Measurements from ENCODE around the gene PCNX2. TPM values are rescaled to one million over a fixed set of nuclear protein-coding genes. Genes with fewer than 3 reads are reported as not detected.

PCNX2 gene
- polyA plus RNA-seq, 3 donors, result 1.6 to 2.1 (median 1.8) TPM

DNA sequence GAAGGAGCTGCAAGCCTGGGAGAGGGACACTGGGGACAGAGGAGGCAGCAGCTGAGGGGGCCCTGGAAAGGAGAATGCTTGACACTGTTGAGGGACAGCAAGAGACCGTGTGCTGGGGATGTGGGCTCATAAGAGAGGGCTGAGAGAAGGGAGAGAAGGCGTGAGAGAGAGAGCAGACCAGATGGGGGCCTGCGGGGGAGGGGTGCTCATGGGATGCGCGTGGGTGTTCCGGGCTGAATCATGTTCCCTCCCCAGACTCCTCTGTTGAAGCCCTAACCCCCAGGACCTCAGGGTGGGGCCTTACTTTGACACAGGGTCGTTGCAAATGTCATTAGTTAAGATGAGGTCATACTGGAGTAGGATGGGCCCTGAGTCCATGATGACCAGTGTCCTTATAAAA lies 304.3 kb downstream of the PCNX2 start:
- 80 to 90% (median 84%) methylated on average over 7 of the region's 7 CpGs for WGBS, 3 donors
- H3K27ac ChIP-seq (ENCODE audit: low read depth, low read length), result no peak overlapping the region

DNA sequence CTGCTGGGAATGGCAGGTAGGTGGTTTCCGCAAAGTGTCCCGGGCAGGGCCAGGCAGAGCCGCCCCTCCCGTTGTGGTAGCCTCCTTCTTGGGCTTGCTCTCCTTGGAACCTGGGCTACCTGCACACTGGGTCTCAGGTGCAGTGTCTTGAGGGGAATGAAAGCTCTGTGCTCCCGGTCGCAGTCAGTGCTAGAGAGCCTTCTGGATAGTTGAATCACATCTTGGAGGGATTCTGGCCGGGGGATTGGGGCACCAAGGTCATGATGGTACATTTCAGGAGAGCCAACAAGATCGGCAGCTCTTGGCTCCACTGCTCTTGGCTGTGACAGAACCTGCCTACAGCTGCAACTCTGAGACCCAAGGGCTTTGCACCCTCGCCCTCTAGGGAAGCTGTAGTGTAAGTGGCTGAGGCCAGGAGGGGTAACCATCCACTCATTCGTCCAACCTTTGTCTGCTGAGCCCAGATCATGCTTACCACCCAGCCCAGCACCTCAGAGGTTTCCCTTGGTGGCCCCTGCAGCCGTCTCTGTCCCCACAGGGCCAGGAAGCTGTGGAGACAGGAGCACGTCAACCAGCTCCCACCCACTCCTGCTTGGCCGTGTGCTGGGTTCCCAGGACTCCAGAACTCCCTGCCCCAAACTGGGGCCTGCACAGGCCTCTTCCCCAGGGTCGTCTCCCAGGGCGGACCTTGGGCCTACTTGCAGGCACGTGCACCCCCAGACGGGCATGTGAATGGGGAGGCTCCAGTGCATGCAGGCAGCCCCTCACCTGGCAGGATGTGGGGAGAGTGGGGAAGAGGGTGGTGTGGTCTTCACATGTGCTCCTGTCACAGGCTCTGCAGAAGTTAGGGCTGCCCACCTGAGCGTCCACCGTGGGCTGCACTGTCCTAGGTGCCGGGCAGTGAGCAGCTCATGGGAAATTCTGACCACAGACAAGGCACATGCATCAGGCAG lies 305.1 kb downstream of the PCNX2 start:
- no peak overlapping the region for H3K27ac ChIP-seq (ENCODE audit: low read depth, low read length)
- WGBS, 3 donors, result 90 to 93% (median 90%) methylated on average over 20 of the region's 20 CpGs

DNA sequence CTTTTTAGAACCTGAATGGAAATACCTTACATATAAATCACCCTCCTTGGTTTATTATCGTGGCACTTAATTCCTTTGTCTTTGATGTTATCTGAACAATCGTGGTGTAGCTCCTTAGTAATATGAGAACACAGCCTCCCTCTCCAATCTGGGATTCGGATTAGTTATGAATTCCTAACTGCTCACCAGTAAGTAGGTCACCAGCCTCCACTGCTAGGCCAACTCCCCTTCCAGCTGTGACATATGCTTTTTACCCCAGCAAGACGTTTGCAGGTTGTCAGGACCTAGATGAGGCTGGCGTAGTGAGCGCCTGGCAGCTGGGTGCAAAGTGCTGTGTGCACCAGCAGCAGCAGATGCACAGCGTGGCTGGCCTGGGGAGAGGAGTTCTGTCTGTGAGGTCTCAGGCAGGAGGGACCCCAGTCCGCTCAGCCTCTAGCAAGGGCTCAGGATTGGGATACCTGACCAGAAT lies 306.9 kb downstream of the PCNX2 start:
- WGBS, 3 donors, result 69 to 79% (median 79%) methylated on average over 8 of the region's 8 CpGs
- H3K27ac ChIP-seq (ENCODE audit: low read depth, low read length), result no peak overlapping the region

DNA sequence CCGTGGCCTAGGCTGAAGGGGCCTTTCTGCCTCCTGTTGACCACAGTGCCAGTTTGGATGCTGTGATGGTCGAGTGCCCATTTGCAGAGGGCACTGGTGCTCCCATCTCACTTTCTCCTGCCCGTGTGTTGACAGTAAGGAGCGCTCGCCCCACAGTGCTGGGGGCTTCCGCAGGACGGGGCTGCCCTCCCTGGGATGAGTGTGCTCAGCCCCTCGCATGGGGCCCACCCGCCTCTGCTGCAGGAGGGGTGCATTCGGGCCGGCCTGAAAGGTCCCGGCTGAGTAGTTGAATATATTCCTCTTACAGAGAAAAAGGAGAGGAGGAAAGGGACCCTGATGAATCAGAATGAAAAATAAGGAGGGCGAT lies 307.8 kb downstream of the PCNX2 start:
- WGBS, 3 donors, result 86 to 93% (median 90%) methylated on average over 13 of the region's 13 CpGs
- H3K27ac ChIP-seq (ENCODE audit: low read depth, low read length), result no peak overlapping the region

DNA sequence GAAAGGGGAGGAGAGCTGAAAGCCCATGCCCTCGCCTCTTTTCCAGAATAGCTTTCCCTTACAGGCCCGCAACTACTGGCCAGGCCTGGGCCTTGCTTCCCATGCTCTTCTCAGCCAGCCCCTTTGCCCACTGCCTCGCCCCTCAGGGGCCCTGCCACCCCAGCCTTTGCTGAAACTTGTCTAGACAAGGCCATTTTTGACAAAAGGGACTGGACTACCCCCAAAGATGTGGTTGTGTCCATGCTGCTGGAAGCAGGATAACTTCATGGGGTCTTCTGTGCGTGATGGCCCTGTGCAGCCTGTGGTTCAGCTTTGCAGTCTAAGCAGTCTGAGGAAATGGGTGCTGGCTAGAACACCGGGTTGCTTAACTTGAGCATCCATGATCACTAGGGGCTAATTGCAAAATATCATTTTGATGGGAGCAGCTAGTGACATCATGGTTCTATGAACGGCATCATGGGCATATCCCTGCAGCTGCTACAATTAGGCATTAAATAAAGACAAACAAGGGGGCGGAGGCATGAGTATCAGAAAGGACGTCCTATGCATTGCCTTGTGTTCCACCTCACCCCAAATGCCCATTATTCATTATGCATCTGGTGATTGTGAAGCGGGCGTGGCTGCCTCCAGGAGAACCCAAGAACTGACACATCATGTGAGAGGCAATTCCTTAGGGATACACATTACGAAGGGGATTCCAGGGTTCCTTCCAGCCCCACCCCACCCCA lies 308.3 kb downstream of the PCNX2 start:
- 91 to 93% (median 93%) methylated on average over 11 of the region's 11 CpGs for WGBS, 3 donors
- H3K27ac ChIP-seq (ENCODE audit: low read depth, low read length), result no peak overlapping the region

DNA sequence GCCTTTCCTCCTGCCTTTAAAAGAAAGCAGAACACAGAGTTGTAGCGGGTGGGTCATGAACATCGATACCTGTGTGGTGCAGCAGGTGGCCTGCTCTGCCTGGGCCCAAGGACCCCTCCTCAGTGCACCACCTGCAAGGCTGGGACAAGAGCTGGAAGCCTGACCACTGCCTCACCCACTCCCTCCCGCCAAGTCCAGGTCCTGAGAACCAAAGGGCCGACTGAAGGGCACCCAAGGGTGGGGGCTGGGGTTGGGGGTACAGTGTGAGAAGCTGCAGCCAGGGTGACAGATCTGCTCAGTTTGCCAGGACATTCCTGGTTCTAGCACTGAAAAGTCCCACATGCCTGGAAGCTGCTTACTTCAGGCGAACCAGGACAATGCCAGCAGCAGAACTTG lies 309.0 kb downstream of the PCNX2 start:
- no peak overlapping the region for H3K27ac ChIP-seq (ENCODE audit: low read depth, low read length)
- WGBS, 3 donors, result 86 to 98% (median 97%) methylated on average over 5 of the region's 5 CpGs

DNA sequence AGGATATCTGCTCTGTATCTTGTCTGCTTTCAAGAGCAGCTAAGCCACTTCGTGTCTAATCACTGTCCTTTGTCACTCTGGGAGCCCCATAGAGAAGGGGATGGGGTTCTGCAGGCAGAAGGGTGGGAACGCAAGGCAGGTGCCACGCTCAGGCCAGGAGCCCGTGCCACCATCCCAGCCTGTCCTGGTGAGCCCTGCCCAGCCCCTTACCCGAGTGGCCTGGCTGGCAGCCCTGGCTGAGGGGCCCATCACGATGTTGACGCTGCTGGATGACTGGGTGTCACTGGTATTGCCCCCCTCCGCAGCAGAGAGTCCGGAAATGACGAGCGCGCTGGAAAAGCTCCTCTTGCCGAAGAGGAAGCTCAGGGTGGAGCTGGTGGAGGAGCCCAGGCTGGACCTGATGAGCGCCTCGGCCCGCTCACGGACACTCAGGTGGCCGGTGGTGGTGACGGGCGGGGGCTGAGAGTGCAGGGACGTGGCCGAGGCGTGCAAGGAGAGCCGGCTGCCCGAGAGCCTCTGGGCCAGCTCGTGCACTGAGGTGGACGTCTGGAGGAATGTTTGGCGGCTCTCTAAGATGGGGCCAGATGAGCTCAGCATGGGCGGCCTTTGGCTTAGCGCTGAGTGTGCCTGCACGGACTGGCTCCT lies 309.5 kb downstream of the PCNX2 start:
- 89 to 94% (median 93%) methylated on average over 30 to 31 of the region's 31 CpGs for WGBS, 3 donors
- H3K27ac ChIP-seq (ENCODE audit: low read depth, low read length), result no peak overlapping the region

DNA sequence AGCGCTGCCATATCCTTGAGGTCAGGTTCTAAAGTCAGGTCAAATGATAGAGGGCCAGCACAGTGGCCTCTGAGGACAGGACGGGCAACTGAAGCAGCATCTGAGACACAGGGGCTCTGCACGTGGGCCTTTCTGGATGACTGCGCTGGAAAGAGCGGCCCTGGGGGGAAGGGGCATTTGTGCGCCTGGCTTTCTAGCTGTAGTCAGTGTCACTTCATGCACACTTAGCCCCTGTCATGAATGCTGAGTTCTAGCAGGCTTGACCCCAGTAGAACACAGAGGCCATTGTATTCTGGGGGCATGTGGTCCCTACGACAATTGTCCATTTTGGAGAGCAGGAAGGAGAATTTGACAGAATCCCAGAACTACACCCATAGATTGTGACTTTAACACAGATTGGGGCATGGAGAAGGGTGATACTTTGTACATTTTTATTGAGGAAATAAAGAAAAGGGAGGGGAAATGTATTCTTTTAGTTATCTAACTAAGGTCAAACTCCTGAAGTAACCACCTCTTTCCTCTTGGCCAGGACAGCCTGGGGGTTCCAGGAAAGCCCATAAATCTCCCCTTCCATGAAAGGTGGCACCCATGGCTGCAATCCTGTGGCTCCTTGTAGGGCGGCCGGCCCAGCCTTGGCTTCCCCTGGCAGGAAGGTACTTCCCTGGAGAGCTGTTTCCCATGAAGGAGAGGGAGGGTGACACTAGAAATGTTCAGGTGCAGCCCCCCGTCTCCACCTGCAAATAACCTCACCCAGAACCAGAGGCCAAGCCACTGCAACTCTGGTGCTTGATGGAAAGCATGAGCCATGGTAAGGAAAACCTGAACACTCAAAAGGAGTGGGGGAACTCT lies 310.7 kb downstream of the PCNX2 start:
- no peak overlapping the region for H3K27ac ChIP-seq (ENCODE audit: low read depth, low read length)
- WGBS, 3 donors, result 94 to 96% (median 95%) methylated on average over 10 of the region's 10 CpGs

DNA sequence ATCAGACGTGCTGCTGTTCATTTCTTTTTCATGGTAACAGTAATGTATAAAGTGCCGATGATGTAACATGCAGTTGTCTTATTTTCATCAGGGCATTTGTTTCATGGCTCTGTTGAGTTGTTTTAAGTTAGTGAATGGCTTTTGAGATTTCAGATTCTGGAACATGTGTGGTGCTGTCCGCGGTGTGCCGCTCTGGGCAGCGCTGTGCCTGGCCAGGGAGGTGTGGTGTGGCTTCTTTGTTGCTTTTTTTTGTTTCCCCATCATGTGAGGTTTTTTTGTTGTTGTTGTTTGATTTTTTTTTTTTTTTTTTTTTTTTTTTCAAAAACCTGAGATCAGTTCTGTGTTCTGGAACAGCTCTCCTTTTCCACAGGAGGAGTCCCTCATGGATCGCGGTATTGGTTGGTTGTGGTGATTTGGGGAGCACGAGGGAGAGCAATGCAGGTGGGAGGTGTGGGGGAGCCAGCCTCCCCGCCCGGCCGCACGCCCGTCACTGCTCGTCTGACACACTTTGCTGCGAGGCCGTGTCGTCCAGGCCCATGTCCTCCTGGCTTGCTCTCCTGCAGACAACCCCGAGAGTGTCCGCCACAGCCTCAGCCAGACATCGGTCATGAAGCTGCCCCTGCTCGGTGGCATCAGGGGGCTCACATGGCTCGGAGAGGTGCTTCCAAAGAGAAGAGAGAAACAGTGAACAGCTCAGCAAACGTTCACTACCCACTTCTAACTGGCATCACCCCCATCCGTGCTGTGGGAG lies 311.5 kb downstream of the PCNX2 start:
- 88 to 91% (median 89%) methylated on average over 25 of the region's 25 CpGs for WGBS, 3 donors
- no peak overlapping the region for H3K27ac ChIP-seq (ENCODE audit: low read depth, low read length)

DNA sequence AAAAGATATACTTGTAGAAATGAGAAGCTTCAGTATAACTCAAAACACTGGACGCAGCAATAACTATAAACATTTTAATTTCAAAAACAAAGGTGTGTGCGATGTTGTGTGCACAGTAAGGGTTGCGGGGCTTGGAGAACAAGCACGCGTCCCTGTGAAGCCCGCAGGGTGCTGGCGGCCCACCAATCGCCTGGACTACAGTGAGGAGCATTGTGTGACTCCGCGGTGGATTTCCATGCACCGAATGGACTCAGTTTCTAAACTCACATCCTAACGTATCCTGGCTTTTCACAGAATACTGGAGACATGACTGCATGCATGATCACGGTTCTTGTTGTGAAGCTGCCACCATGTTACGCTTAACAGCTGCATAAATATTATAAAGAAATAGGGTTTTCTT lies 312.1 kb downstream of the PCNX2 start:
- 97 to 98% (median 97%) methylated on average over 14 of the region's 14 CpGs for WGBS, 3 donors
- H3K27ac ChIP-seq (ENCODE audit: low read depth, low read length), result no peak overlapping the region

DNA sequence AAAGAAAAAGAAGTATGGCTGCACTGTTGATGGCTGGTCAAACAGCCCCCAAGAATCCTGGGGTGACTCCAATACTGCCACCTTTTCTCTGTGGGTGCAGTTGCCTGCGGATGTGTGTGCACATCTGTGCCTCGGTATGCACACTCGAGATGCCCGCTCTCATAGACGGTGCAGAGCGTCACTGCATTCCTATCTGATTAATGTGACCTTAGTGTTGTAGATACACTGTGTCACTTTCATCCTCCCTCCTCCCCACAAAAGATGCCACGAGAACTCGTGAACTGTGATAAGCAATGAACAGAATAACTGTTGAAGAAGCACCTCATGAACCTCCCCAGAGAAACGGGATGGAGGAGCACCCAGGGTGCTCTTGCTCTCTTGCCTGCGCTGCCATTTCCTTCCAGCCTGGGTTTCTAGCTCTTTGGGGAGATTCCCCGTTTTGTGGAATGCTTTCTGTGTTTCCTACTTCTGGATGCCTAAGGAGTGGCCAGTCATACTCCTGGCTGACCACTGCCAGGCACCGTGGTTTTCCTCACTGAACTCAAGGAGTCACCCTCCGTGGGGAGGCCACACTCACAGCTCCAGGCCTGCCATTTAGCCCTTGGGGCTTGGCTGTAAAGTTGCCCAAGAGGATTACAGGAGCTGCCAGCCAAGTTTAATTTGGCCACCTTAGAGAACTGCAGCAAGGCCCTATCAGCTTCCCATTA lies 313.1 kb downstream of the PCNX2 start:
- 77 to 83% (median 80%) methylated on average over 13 of the region's 13 CpGs for WGBS, 3 donors
- H3K27ac ChIP-seq (ENCODE audit: low read depth, low read length), result no peak overlapping the region

DNA sequence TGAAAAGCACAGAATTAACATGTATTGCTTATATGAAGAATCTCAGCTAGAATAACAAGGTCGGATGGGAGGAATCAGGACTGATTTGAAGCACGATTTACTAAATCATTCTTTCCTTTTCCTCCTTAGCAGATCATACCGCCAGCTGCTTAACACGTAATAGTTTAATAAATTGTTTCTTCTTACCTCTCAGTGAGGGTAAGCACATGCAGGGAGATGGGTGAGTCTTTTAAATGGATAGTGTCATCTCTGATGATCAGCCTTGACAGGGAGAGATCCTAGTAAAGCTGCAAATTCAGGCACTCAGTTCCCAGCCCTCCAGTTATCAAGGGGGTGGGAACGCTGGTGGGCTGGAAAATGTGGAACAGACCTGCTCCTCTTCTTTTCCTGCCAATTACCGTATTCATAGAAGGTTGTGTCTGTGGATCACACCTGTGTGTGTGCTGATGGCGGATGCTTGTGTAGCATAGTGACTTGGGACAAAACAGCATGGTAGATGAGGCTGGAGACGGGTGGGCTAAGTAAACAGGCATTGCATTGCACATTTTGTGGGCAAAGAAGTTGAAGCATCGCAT lies 314.5 kb downstream of the PCNX2 start:
- 85 to 88% (median 86%) methylated on average over 9 of the region's 9 CpGs for WGBS, 3 donors
- H3K27ac ChIP-seq (ENCODE audit: low read depth, low read length), result no peak overlapping the region

DNA sequence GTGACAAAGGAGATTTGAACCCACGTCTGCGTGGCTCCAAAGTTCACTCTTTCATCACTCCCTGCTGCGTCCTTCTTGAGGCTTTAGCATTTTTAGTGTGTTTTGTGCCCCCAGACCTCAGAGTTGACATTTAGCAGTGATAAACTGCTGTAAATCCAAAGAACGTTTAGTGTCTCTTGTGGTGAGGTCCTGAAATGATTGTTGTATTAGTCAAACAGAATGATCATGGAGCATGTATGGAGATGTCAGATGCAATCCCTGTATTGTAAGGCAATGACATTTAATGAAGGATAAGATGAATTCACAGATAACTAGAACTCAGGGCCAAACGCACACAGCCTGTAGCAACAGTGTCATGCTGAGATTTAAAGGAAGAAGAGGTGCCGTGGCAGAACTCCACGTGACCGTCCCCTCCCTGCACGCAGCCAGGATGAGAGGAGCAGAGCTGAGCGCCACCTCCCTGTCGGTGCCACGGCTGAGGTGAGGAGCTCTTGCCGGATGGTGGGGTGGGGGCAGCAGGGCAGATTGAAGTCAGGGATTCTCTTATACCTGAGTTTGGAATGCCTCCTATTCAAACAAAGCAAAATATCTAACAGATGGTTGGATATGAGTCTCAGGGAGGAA lies 315.1 kb downstream of the PCNX2 start:
- no peak overlapping the region for H3K27ac ChIP-seq (ENCODE audit: low read depth, low read length)
- WGBS, 3 donors, result 82 to 84% (median 83%) methylated on average over 13 of the region's 13 CpGs

DNA sequence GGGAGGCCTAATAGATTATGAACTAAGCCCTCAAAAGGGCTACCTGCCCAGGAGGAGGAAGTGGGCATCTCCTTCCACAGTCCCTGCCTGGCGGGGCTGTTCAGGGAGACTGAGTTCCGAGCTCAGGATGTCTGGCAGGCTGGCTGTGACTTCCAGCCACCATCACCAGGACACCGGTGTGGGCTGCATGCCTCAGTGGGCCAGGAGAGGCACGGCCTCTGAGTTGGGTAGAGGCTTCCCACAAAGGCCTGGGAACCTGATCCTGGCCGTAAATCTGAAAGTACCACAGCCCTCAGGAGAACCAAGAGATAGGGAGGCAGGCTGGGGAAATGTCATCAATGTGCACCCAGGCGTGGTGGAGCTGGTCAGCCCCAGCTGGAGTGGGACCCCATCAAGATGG lies 316.0 kb downstream of the PCNX2 start:
- no peak overlapping the region for H3K27ac ChIP-seq (ENCODE audit: low read depth, low read length)
- WGBS, 3 donors, result 97 to 99% (median 98%) methylated on average over 6 of the region's 6 CpGs

DNA sequence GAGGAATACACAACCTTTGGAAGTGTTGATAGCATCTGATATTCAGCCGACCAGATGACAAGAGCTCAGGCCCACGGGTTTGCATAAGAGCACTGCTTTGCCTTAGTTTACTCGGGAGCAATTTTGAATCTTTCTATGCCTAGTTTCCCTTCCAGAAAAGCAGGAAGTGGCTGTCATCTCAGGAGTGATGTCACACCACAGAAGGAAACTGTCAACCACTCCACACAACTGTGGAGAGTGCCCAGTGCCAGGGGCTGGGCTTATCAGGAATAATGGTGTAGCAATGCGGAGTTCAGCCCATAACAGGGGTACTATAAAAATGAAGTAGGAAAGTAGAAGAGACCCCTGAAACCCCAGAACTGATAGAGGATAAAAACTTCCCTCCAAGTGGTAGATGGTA lies 316.7 kb downstream of the PCNX2 start:
- WGBS, 3 donors, result 51 to 78% (median 56%) methylated on average over 4 of the region's 4 CpGs

DNA sequence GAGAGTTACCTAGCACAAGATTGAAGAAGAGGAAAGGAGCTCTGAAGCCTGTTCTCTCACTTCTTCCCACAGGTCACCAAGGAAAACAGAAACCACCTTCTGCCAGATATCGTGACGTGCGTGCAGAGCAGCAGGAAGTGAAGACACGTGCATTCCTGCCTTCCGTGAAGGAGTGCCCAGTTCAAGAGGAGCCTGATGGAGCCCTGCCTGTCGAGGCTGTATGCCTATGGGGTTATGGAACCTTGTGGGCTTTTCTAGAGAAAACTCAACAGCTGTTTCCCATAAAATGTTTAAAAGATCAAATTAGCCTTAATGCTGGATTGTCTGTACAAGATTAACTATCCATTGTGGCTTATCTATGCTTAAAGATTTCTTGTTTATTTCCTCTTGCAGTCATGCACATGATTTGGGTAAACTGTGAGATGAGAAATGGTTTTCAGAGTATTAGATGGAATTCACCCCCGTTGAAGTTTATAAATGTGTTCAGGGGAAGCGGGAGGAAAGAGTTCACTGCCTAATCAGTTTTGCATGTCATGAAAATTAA lies 317.4 kb downstream of the PCNX2 start:
- 46 to 57% (median 55%) methylated on average over 8 of the region's 8 CpGs for WGBS, 3 donors
- H3K27ac ChIP-seq (ENCODE audit: low read depth, low read length), result no peak overlapping the region

More for the DNA sequence above, 316.7 kb downstream of the PCNX2 start:
- no peak overlapping the region for H3K27ac ChIP-seq (ENCODE audit: low read depth, low read length)
